DMS114 treated with DMSO at 0.1 percent for 48 hours (cell line): Measurements from ENCODE around the gene CTSZ.
"Not testable (repeated sequence)": the region's sequence is repeated elsewhere in the genome, so short reads cannot be mapped to it uniquely, and the experiment has no call there.

ENCODE experiments used
- DNase-seq: peaks from one replicate; lab custom pipeline; 2025; ENCODE audit not compliant: unreplicated experiment; lab: John Stamatoyannopoulos, UW

The CTSZ gene

GRCh38 chr20:58982406-58983114 lies 24.5 kb downstream of the CTSZ start:
- DNase-seq, result no peak

- no peak for DNase-seq
Observed at GRCh38 chr20:58981628-58982364, 25.3 kb downstream of the CTSZ start.

- DNase-seq, result peak; percentile 56
Observed at GRCh38 chr20:58980711-58981627, 26.1 kb downstream of the CTSZ start, which contains the start of gene NELFCD. NELFCD (plus strand) TSS chr20:58981256; CDS start chr20:58981310, 54 bp downstream.

- DNase-seq, result no peak
Observed at GRCh38 chr20:58978351-58979190, 28.5 kb downstream of the CTSZ start.

- no peak for DNase-seq
Observed at GRCh38 chr20:58976061-58976730, 30.9 kb downstream of the CTSZ start.

GRCh38 chr20:58975353-58975752 lies 31.7 kb downstream of the CTSZ start:
- no peak for DNase-seq

GRCh38 chr20:58973866-58974265 lies 33.2 kb downstream of the CTSZ start:
- no peak for DNase-seq

- no peak for DNase-seq
Observed at GRCh38 chr20:58973179-58973578, 33.9 kb downstream of the CTSZ start.

- DNase-seq, result no peak
Observed at GRCh38 chr20:58971429-58971828, 35.6 kb downstream of the CTSZ start.

- no peak for DNase-seq
Observed at GRCh38 chr20:58970146-58970545, 36.9 kb downstream of the CTSZ start.

GRCh38 chr20:58969439-58969838 lies 37.6 kb downstream of the CTSZ start:
- DNase-seq, result no peak

GRCh38 chr20:58967652-58968429 lies 39.2 kb downstream of the CTSZ start:
- no peak for DNase-seq

- no peak for DNase-seq
Observed at GRCh38 chr20:58965270-58966064, 41.6 kb downstream of the CTSZ start.

- DNase-seq, result not testable (repeated sequence)
Observed at GRCh38 chr20:58963922-58964321, 43.1 kb downstream of the CTSZ start.

- no peak for DNase-seq
Observed at GRCh38 chr20:58963060-58963584, 43.9 kb downstream of the CTSZ start.

- DNase-seq, result no peak
Observed at GRCh38 chr20:58959652-58960051, 47.4 kb downstream of the CTSZ start.

GRCh38 chr20:58956078-58956477 lies 51.0 kb downstream of the CTSZ start:
- DNase-seq, result no peak

- DNase-seq, result no peak
Observed at GRCh38 chr20:58953050-58953449, 54.0 kb downstream of the CTSZ start.
